Keratinocyte (primary cell): ENCODE data around the gene DCXR. TPM values are rescaled to one million over a fixed set of nuclear protein-coding genes. Genes with fewer than 3 reads are reported as not detected.

ENCODE experiments used
- DNase-seq: peaks from one replicate; pipeline ENCODE4 v3.0.0-alpha.2; 2011; ENCODE audit warnings: low read depth, missing footprints, low spot score
- FAIRE-seq: peaks from 2 replicates; lab custom pipeline; 2011; peaks lifted over from hg19 to GRCh38; lab: Jason Lieb, UNC
- H2AFZ ChIP-seq: 2 replicates; pipeline ENCODE4 v1.6.0; 2012; ENCODE audit warnings: low read length, control low read depth, inconsistent platforms; ENCODE audit not compliant: control insufficient read depth
- H3K27ac ChIP-seq: 2 replicates; pipeline ENCODE4 v1.5.1; 2011; ENCODE audit warnings: low read length; ENCODE audit not compliant: control insufficient read depth, insufficient read depth
- H3K27me3 ChIP-seq: 3 replicates; pipeline ENCODE4 v1.6.0; 2011; ENCODE audit warnings: low read length; ENCODE audit not compliant: control insufficient read depth, insufficient read depth; ENCODE audit errors: extremely low read depth
- H3K36me3 ChIP-seq, 2 experiments: 2 replicates in 1 of 2; 3 replicates in 1 of 2; pipeline ENCODE4 v1.5.1; 2011; ENCODE audit warnings: low read length in 2 of 2, mild to moderate bottlenecking in 1 of 2; ENCODE audit not compliant: control insufficient read depth in 2 of 2, insufficient read depth in 2 of 2; ENCODE audit errors: extremely low read depth in 1 of 2
- H3K4me1 ChIP-seq: 3 replicates; pipeline ENCODE4 v1.5.1; 2011; ENCODE audit warnings: low read length; ENCODE audit not compliant: control insufficient read depth, insufficient read depth; ENCODE audit errors: extremely low read depth
- H3K4me2 ChIP-seq: 3 replicates; pipeline ENCODE4 v1.6.0; 2011; ENCODE audit warnings: low read depth, low read length; ENCODE audit not compliant: control insufficient read depth, insufficient read depth; ENCODE audit errors: extremely low read depth
- H3K4me3 ChIP-seq, 3 experiments: fragments of 200-600 bp in 1 of 3; sonication (generic) in 1 of 3; 2 replicates in 2 of 3; 3 replicates in 1 of 3; pipeline ENCODE4 v1.5.1; 2011 to 2016; ENCODE audit warnings: low read length in 3 of 3, mild to moderate bottlenecking in 3 of 3, control low read depth in 2 of 3, inconsistent platforms in 1 of 3, low read depth in 1 of 3, mixed read lengths in 1 of 3, mixed run types in 1 of 3, moderate library complexity in 1 of 3; ENCODE audit not compliant: control insufficient read depth in 2 of 3, insufficient read depth in 2 of 3; ENCODE audit errors: extremely low read depth in 1 of 3
- H3K79me2 ChIP-seq: 2 replicates; pipeline ENCODE4 v1.6.0; 2012; ENCODE audit warnings: low read length; ENCODE audit not compliant: control insufficient read depth, insufficient read depth
- H3K9ac ChIP-seq: 3 replicates; pipeline ENCODE4 v1.6.0; 2011; ENCODE audit warnings: low read length; ENCODE audit not compliant: control insufficient read depth, insufficient read depth; ENCODE audit errors: extremely low read depth
- H3K9me1 ChIP-seq: 3 replicates; pipeline ENCODE4 v1.6.0; 2011; ENCODE audit warnings: low read length; ENCODE audit not compliant: control insufficient read depth, insufficient read depth; ENCODE audit errors: extremely low read depth
- H3K9me3 ChIP-seq: 2 replicates; pipeline ENCODE4 v1.5.1; 2012; ENCODE audit warnings: low read depth, low read length; ENCODE audit not compliant: control insufficient read depth
- H4K20me1 ChIP-seq: 3 replicates; pipeline ENCODE4 v1.6.0; 2011; ENCODE audit warnings: low read length; ENCODE audit not compliant: control insufficient read depth, insufficient read depth; ENCODE audit errors: extremely low read depth
- EZH2 ChIP-seq: IDR thresholded peaks from one replicate; pipeline ENCODE4 v1.6.1; 2012; ENCODE audit warnings: inconsistent platforms, mild to moderate bottlenecking, low read length, moderate library complexity
- dilution Hi-C: fragments of 300-500 bp; cut with MboI; formaldehyde crosslinking; loops from one replicate; pipeline ENCODE4 v1.7.0; 2020; ENCODE audit warnings: low sequenced_read_pairs; ENCODE audit not compliant: extremely low pct_ligation_motif_present
- polyA plus RNA-seq, 5 experiments: library from polyadenylated mRNA; depleted of rRNA in 3 of 5; stranded (reverse) in 3 of 5; stranded (forward) in 1 of 5; unstranded in 1 of 5; fragments of >200 nt; gene quantifications; 1 replicate in 1 of 5; 2 replicates in 3 of 5; 3 replicates in 1 of 5; pipeline versions ENCODE4 v1.2.1 to v1.2.3, GENCODE V29; 2011 to 2012; ENCODE audit warnings: missing spikeins in 2 of 5, low read depth in 1 of 5, low replicate concordance in 1 of 5
- TF ChIP-seq, protein P1 (sequence below), 3 experiments: IDR thresholded peaks in 1 of 3; conservative IDR thresholded peaks in 1 of 3; optimal IDR thresholded peaks in 1 of 3; 2 replicates in 2 of 3; 3 replicates in 1 of 3; pipeline versions ENCODE3 to v1.5.1; 2011; ENCODE audit warnings: low read length in 3 of 3, mild to moderate bottlenecking in 3 of 3, moderate library complexity in 2 of 3, control low read depth in 1 of 3, inconsistent platforms in 1 of 3; ENCODE audit not compliant: insufficient read depth in 2 of 3; ENCODE audit errors: extremely low read depth in 1 of 3

DCXR gene
- polyA plus RNA-seq, 1 donor (not counting 4 experiments of a cell fraction or from before 2014, with no cell fraction given) = 45.4 TPM

DNA sequence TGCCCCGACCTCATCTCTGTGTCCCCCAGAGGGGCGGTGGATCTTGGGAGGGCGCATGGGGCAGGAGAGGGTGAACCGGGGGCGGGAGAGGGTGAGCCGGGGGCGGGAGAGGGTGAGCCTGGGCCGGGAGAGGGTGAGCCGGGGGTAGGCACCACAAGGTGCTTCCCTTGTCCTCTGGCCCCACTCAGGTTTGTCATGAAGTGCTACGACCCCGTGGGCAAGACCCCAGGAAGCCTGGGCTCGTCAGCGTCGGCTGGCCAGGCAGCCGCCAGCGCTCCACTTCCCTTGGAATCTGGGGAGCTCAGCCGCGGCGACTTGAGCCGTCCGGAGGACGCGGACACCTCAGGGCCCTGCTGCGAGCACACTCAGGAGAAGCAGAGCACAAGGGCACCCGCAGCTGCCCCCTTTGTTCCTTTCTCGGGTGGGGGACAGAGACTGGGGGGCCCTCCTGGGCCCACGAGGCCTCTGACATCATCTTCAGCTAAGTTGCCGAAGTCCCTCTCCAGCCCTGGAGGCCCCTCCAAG is 41.2 kb downstream of the DCXR start:
- no peak for FAIRE-seq
- no peaks in the 10 kb centered on the region for H3K36me3 ChIP-seq
- peaks cover 14% of the 10 kb centered on the region for H3K4me1 ChIP-seq
- no peaks in the 10 kb centered on the region for H4K20me1 ChIP-seq
- H2AFZ ChIP-seq = no peak overlapping the region
- dilution Hi-C loops = no loop called here
- no peak overlapping the region for H3K4me3 ChIP-seq
- no peaks in the 10 kb centered on the region for H3K27me3 ChIP-seq
- TF ChIP-seq, protein P1, sequence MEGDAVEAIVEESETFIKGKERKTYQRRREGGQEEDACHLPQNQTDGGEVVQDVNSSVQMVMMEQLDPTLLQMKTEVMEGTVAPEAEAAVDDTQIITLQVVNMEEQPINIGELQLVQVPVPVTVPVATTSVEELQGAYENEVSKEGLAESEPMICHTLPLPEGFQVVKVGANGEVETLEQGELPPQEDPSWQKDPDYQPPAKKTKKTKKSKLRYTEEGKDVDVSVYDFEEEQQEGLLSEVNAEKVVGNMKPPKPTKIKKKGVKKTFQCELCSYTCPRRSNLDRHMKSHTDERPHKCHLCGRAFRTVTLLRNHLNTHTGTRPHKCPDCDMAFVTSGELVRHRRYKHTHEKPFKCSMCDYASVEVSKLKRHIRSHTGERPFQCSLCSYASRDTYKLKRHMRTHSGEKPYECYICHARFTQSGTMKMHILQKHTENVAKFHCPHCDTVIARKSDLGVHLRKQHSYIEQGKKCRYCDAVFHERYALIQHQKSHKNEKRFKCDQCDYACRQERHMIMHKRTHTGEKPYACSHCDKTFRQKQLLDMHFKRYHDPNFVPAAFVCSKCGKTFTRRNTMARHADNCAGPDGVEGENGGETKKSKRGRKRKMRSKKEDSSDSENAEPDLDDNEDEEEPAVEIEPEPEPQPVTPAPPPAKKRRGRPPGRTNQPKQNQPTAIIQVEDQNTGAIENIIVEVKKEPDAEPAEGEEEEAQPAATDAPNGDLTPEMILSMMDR (optimal IDR thresholded peaks at IDR 0.05 in 1 of 3, IDR thresholded peaks at IDR 0.05 in 1 of 3, conservative IDR thresholded peaks at IDR 0.05 in 1 of 3; ENCODE audit: extremely low read depth in 1 of 3, insufficient read depth in 2 of 3, low read length in 3 of 3) = no peak
- TF ChIP-seq EZH2 = no peak
- no peak overlapping the region for H3K27ac ChIP-seq
- DNase-seq = no peak
- no peak overlapping the region for H3K4me2 ChIP-seq
- H3K9me3 ChIP-seq = no peaks in the 10 kb centered on the region
- H3K79me2 ChIP-seq = no peaks in the 10 kb centered on the region
- H3K9ac ChIP-seq = no peak overlapping the region
- no peaks in the 10 kb centered on the region for H3K9me1 ChIP-seq

DNA sequence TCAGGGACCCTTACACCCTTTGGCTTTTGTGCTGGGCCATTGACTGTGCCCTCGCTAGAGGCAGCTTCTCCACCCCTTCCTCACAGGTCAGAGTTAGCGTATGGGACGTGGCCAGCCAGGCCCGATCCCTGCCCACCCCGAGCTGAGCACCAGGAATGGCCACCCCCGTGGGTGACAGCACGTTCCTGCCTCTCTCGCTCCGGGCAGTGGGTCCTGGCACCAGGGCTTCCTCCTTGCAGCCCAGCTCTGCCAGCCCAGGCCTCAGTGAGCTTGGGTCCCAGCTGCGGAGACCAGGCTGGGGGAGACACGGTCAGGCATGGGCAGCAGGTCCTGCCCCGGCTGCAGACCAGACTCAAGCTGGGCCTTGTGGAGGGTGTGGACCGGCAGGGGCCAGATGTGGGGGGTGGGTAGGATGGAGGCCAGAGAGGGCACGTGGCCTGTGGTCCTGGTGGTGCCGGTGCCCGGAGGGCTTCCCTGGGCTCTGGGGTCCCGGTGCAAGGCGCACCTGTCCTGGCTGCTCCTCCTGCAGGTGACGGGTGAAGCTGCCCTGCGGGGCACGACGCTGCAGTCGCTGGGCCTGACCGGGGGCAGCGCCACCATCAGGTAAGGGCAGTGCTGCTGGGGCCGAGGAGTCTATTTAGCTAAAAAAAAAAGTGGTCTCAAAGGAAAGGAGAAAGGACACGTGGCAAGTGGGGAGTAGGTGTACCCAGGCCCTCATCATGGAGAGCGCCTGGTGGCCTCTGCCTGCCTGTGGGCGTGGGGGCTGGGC is 41.9 kb downstream of the DCXR start:
- dilution Hi-C loops = no loop called here
- FAIRE-seq = no peak
- H4K20me1 ChIP-seq = no peaks in the 10 kb centered on the region

More for the DNA sequence above, 41.9 kb downstream of the DCXR start:
- no peak for TF ChIP-seq EZH2
- TF ChIP-seq, protein P1 (optimal IDR thresholded peaks at IDR 0.05 in 1 of 3, IDR thresholded peaks at IDR 0.05 in 1 of 3, conservative IDR thresholded peaks at IDR 0.05 in 1 of 3; ENCODE audit: extremely low read depth in 1 of 3, insufficient read depth in 2 of 3, low read length in 3 of 3) = no peak
- H3K4me2 ChIP-seq = no peak overlapping the region
- no peak overlapping the region for H2AFZ ChIP-seq
- peaks cover 14% of the 10 kb centered on the region for H3K4me1 ChIP-seq
- no peaks in the 10 kb centered on the region for H3K9me1 ChIP-seq
- H3K79me2 ChIP-seq = no peaks in the 10 kb centered on the region
- no peak overlapping the region for H3K9ac ChIP-seq
- H3K27ac ChIP-seq = no peak overlapping the region
- H3K27me3 ChIP-seq = no peaks in the 10 kb centered on the region
- DNase-seq = no peak
- H3K4me3 ChIP-seq = no peak overlapping the region
- H3K36me3 ChIP-seq = no peaks in the 10 kb centered on the region
- no peaks in the 10 kb centered on the region for H3K9me3 ChIP-seq
